Natural killer cell (primary cell): ENCODE results near the gene GPR84. TPM values are rescaled to one million over a fixed set of nuclear protein-coding genes. Genes with fewer than 3 reads are reported as not detected.

Experiments
- ATAC-seq, 3 donors: fragments of 150-1000 bp in 2 of 3; fragments of 200-7000 bp in 1 of 3; cut with Tn5 transposase; 1 replicate in 1 of 3; 2 replicates in 2 of 3; pipeline ENCODE4 v1.10.0; 2021; ENCODE audit warnings: mild to moderate bottlenecking in 2 of 3, moderate library complexity in 2 of 3
- DNase-seq, 2 donors: peaks; one replicate each; pipeline versions ENCODE4 v3.0.0 to v3.0.0-alpha.2; 2013 to 2021; ENCODE audit warnings: mixed read lengths in 1 of 2
- H3K27ac ChIP-seq: one replicate; pipeline ENCODE4 v1.5.1; 2013; ENCODE audit warnings: mild to moderate bottlenecking, low read length
- H3K27me3 ChIP-seq: one replicate; pipeline ENCODE4 v1.6.1; 2013; ENCODE audit warnings: low read length; ENCODE audit not compliant: control insufficient read depth, insufficient read depth
- H3K36me3 ChIP-seq: one replicate; pipeline ENCODE4 v1.6.1; 2013; ENCODE audit warnings: low read length; ENCODE audit not compliant: control insufficient read depth, insufficient read depth
- H3K4me1 ChIP-seq: one replicate; pipeline ENCODE4 v1.6.1; 2013; ENCODE audit warnings: low read length; ENCODE audit not compliant: control insufficient read depth, insufficient read depth
- H3K4me3 ChIP-seq: one replicate; pipeline ENCODE4 v1.5.1; 2013; ENCODE audit warnings: low read length
- H3K9me3 ChIP-seq: one replicate; pipeline ENCODE4 v1.6.1; 2013; ENCODE audit warnings: low read length; ENCODE audit not compliant: control insufficient read depth, insufficient read depth
- H3K27ac Mint-ChIP-seq, 2 donors: one replicate each; pipeline ENCODE4 v1.8.0; 2022; ENCODE audit warnings: mild to moderate bottlenecking in 2 of 2, mixed read lengths in 2 of 2, moderate library complexity in 1 of 2
- H3K27me3 Mint-ChIP-seq, 2 donors: one replicate each; pipeline ENCODE4 v1.8.0; 2022; ENCODE audit warnings: low read depth in 2 of 2, mixed read lengths in 2 of 2
- H3K36me3 Mint-ChIP-seq: one replicate; pipeline ENCODE4 v1.8.0; 2022; ENCODE audit warnings: mixed read lengths
- H3K4me1 Mint-ChIP-seq, 2 donors: one replicate each; pipeline ENCODE4 v1.8.0; 2022; ENCODE audit warnings: mixed read lengths in 2 of 2
- H3K4me3 Mint-ChIP-seq: one replicate; pipeline ENCODE4 v1.8.0; 2022; ENCODE audit warnings: mild to moderate bottlenecking, moderate library complexity, mixed read lengths
- H3K9me3 Mint-ChIP-seq, 2 donors: one replicate each; pipeline ENCODE4 v1.8.0; 2022; ENCODE audit warnings: mixed read lengths in 2 of 2
- WGBS: methylation state at CpG from one replicate; pipeline ENCODE4 v1.1.7; 2013; ENCODE audit warnings: missing lambda C conversion rate; ENCODE audit not compliant: insufficient coverage; 5-methylcytosine and 5-hydroxymethylcytosine counted together
- intact Hi-C: fragments of 100-400 bp; cut with micrococcal nuclease; formaldehyde crosslinking; loops from one replicate; pipeline ENCODE4 v1.14.2; 2022
- total RNA-seq, 4 donors: library from RNA; stranded (reverse); fragments of 120-200 nt in 1 of 4; gene quantifications; one replicate each; pipeline versions ENCODE4 v1.2.3 to v1.2.4, GENCODE V29; 2013 to 2022
- TF ChIP-seq, protein P1 (sequence below): fragments of 200-600 bp; IDR thresholded peaks from one replicate; pipeline ENCODE4 v1.8.0; 2022; ENCODE audit warnings: antibody characterized with exemption

Gene GPR84
- total RNA-seq, 3 donors from 2014 or later (not counting 1 experiment from before 2014, with no cell fraction given): 0.45 to 4.9 (median 0.59) TPM

DNA sequence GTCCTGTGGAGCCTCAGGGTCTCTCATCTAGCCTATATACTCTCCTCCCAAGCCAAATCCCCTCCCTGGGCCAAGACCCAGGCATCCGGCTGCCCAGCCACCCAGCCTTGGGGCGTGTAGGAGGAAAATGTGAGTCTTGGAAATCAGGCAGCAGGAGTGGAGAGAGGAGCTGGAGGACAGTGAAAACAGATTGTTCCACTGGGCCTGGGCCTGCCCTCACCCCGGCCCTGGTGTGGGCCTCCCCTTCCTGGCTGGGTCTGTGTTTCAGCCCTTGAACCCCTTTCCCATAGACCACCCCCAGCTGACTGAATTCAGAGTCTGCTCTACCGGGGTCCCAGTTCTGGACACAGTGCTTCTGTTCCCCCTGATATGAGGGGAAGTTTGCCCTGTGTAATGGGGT is 48.1 kb upstream of the GPR84 start:
- TF ChIP-seq, protein P1, sequence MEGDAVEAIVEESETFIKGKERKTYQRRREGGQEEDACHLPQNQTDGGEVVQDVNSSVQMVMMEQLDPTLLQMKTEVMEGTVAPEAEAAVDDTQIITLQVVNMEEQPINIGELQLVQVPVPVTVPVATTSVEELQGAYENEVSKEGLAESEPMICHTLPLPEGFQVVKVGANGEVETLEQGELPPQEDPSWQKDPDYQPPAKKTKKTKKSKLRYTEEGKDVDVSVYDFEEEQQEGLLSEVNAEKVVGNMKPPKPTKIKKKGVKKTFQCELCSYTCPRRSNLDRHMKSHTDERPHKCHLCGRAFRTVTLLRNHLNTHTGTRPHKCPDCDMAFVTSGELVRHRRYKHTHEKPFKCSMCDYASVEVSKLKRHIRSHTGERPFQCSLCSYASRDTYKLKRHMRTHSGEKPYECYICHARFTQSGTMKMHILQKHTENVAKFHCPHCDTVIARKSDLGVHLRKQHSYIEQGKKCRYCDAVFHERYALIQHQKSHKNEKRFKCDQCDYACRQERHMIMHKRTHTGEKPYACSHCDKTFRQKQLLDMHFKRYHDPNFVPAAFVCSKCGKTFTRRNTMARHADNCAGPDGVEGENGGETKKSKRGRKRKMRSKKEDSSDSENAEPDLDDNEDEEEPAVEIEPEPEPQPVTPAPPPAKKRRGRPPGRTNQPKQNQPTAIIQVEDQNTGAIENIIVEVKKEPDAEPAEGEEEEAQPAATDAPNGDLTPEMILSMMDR: no peak
- no peaks in the 10 kb centered on the region for H3K9me3 ChIP-seq
- H3K4me1 Mint-ChIP-seq: peaks cover 53 to 83% of the 10 kb centered on the region in 2 donors
- peak overlapping the region; percentile 72 for H3K4me3 Mint-ChIP-seq
- H3K4me3 ChIP-seq: peak overlapping the region; percentile 27
- H3K9me3 Mint-ChIP-seq: no peaks in the 10 kb centered on the region
- ATAC-seq (no peak), DNase-seq (no peak)
- H3K36me3 ChIP-seq: peaks cover 30% of the 10 kb centered on the region
- H3K27ac Mint-ChIP-seq: peak overlapping the region; percentile 87 to 91
- H3K4me1 ChIP-seq: peaks cover 89% of the 10 kb centered on the region
- H3K27me3 Mint-ChIP-seq: no peaks in the 10 kb centered on the region
- no peaks in the 10 kb centered on the region for H3K27me3 ChIP-seq
- H3K27ac ChIP-seq: peak overlapping the region; percentile 89
- intact Hi-C loops: no loop called here
- WGBS: 40% methylated on average over 3 of the region's 4 CpGs
- H3K36me3 Mint-ChIP-seq: peaks cover 1% of the 10 kb centered on the region

DNA sequence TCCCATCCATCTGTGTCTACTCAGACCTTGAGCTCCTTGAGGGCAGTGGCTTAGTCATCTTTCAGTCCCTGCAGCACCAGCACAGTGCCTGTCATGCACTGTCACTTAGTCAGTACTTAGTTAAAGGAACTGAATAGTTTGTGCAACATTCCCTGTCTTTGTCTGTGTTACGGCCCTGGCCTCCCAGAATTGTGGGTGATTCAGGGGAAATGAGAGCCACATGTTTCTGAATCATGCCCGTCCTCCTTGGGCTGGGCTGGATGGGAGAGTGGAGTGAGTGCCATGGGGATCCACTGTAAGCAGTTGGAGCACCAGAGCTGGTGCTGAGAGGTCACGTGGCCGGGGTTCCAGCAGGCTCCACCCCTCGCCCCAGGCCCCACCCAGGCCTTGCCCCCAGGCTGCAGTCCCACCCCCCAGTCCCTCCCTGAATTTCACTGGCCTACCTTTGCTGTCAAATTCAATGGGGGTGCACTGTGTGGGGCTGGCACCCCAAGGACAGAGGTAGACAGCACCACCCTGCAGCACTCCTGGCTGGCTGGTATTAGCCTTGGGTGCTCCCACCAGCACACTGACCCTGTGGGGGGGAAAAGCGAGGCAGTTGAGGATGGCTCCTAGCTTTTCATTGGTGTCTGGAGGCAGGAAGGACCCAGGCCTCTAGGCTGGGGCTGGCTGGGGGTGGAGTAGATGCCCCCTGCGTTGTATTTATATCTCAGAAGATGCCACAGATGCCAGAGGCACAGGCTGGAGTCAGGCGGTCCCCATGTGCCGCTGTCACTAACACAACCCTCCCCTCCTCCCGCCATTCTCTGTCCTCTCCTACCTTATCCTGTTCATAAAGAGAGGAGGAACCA is 47.3 kb upstream of the GPR84 start:
- Mint-ChIP-seq H3K27ac (peak overlapping the region; percentile 87 to 91), H3K27me3 (no peaks in the 10 kb centered on the region), H3K36me3 (peaks cover 8% of the 10 kb centered on the region), H3K4me3 (peak overlapping the region; percentile 40), H3K4me1 (peaks cover 53 to 83% of the 10 kb centered on the region in 2 donors), H3K9me3 (no peaks in the 10 kb centered on the region)
- ATAC-seq (peak; percentile 33 to 49 (median 38)), DNase-seq (peak; percentile 39 to 73)
- WGBS: 42% methylated on average over 8 of the region's 10 CpGs
- Histone ChIP-seq H3K27me3 (no peaks in the 10 kb centered on the region), H3K36me3 (peaks cover 37% of the 10 kb centered on the region), H3K27ac (peak overlapping the region; percentile 89), H3K4me1 (peaks cover 82% of the 10 kb centered on the region), H3K4me3 (no peak overlapping the region), H3K9me3 (no peaks in the 10 kb centered on the region)
- intact Hi-C loops: no loop called here
- TF ChIP-seq, protein P1: no peak

- ATAC-seq: no peak
- H3K27ac Mint-ChIP-seq: no peak overlapping the region
- Histone ChIP-seq H3K36me3 (peaks cover 60% of the 10 kb centered on the region), H3K4me1 (peaks cover 72% of the 10 kb centered on the region), H3K27ac (no peak overlapping the region), H3K9me3 (no peaks in the 10 kb centered on the region), H3K4me3 (no peak overlapping the region), H3K27me3 (no peaks in the 10 kb centered on the region)
- no peaks in the 10 kb centered on the region for H3K9me3 Mint-ChIP-seq
- TF ChIP-seq, protein P1: no peak
- no peaks in the 10 kb centered on the region for H3K27me3 Mint-ChIP-seq
- intact Hi-C loops: no loop called here
- H3K4me1 Mint-ChIP-seq: peaks cover 53 to 86% of the 10 kb centered on the region in 2 donors
- H3K36me3 Mint-ChIP-seq: peaks cover 19% of the 10 kb centered on the region
- DNase-seq: no peak
- WGBS: 93% methylated on average over 8 of the region's 8 CpGs
- H3K4me3 Mint-ChIP-seq: no peak overlapping the region
These were observed 45.0 kb upstream of the GPR84 start for GRCh38 chr12:54409267-54409666.
